PC-9 (cell line): ENCODE measurements around the gene AK3. TPM values are rescaled to one million over a fixed set of nuclear protein-coding genes. Genes with fewer than 3 reads are reported as not detected.

Experiments
- Bru-seq: library from RNA; stranded (reverse); fragments of 400-500 nt; gene quantifications from one replicate; lab custom pipeline; 2021; lab: Mats Ljungman, UMichigan
- BruChase-seq, 2 experiments: library from RNA; stranded (reverse); fragments of 400-500 nt; gene quantifications; one replicate each; lab custom pipeline; 2021; lab: Mats Ljungman, UMichigan
- BruUV-seq: library from RNA; stranded (reverse); fragments of 400-500 nt; replicated peaks from 2 replicates; lab custom pipeline; 2021; lab: Mats Ljungman, UMichigan
- CTCF ChIA-PET: fragments of 300-600 bp; sonication (Branson Sonifier 250); formaldehyde crosslinking; loops from one replicate; lab custom pipeline; 2022; ENCODE audit warnings: antibody characterized with exemption; lab: Charles Lee
- POLR2A ChIA-PET: fragments of 300-600 bp; sonication (Branson Sonifier 250); formaldehyde crosslinking; loops from one replicate; lab custom pipeline; 2022; ENCODE audit warnings: antibody characterized with exemption; ENCODE audit not compliant: unreplicated experiment; lab: Charles Lee
- DNase-seq, 2 experiments: peaks; one replicate each; pipeline versions ENCODE4 v3.0.0 to v3.0.0-alpha.2; 2015 to 2022; ENCODE audit warnings: mixed read lengths in 1 of 2
- H2AFZ ChIP-seq: fragments of 200-600 bp; sonication (generic); 2 replicates; pipeline ENCODE4 v1.8.1; 2017; ENCODE audit warnings: antibody characterized with exemption
- H3F3A ChIP-seq: fragments of 200-600 bp; sonication (generic); 2 replicates; pipeline ENCODE4 v1.8.1; 2017; ENCODE audit warnings: antibody characterized with exemption, mild to moderate bottlenecking, low read depth; ENCODE audit not compliant: insufficient read depth
- H3K27ac ChIP-seq: fragments of 200-600 bp; sonication (generic); 2 replicates; pipeline ENCODE4 v1.6.1; 2016; ENCODE audit warnings: mixed run types
- H3K27me3 ChIP-seq: fragments of 200-600 bp; sonication (generic); 2 replicates; pipeline ENCODE4 v1.6.1; 2016; ENCODE audit warnings: low read depth, mixed run types; ENCODE audit not compliant: insufficient read depth
- H3K36me3 ChIP-seq: fragments of 200-600 bp; sonication (generic); 2 replicates; pipeline ENCODE4 v1.6.1; 2016; ENCODE audit warnings: low read depth, mixed run types
- H3K4me1 ChIP-seq: fragments of 200-600 bp; sonication (generic); replicated peaks from 2 replicates; pipeline ENCODE4 v1.6.1; 2016; ENCODE audit warnings: mixed run types; ENCODE audit not compliant: insufficient read depth
- H3K4me2 ChIP-seq: fragments of 200-600 bp; sonication (generic); 2 replicates; pipeline ENCODE4 v1.6.1; 2017; ENCODE audit warnings: mixed run types
- H3K4me3 ChIP-seq: fragments of 200-600 bp; sonication (generic); 2 replicates; pipeline ENCODE4 v1.6.1; 2016; ENCODE audit warnings: mixed run types
- H3K79me2 ChIP-seq: fragments of 200-600 bp; sonication (generic); 2 replicates; pipeline ENCODE4 v1.6.1; 2017; ENCODE audit warnings: low read depth, mixed run types
- H3K9me2 ChIP-seq: fragments of 200-600 bp; sonication (generic); 2 replicates; pipeline ENCODE4 v1.8.1; 2017; ENCODE audit warnings: mild to moderate bottlenecking; ENCODE audit not compliant: insufficient read depth
- H3K9me3 ChIP-seq: fragments of 200-600 bp; sonication (generic); 2 replicates; pipeline ENCODE4 v1.8.1; 2016; ENCODE audit warnings: low read depth; ENCODE audit not compliant: insufficient read depth
- H4K20me1 ChIP-seq: fragments of 200-600 bp; sonication (generic); 2 replicates; pipeline ENCODE4 v1.8.1; 2017; ENCODE audit not compliant: insufficient read depth
- CTCF ChIP-seq: fragments of 200-600 bp; sonication (generic); conservative IDR thresholded peaks from 2 replicates; pipeline ENCODE4 v1.6.1; 2017; ENCODE audit warnings: mixed run types, antibody characterized with exemption, mild to moderate bottlenecking, moderate library complexity
- EZH2 ChIP-seq: fragments of 200-600 bp; sonication (generic); IDR thresholded peaks from 2 replicates; pipeline ENCODE4 v1.8.0; 2017; ENCODE audit warnings: antibody characterized with exemption, low read depth
- intact Hi-C: fragments of 100-400 bp; cut with micrococcal nuclease; formaldehyde crosslinking; loops from one replicate; pipeline ENCODE4 v1.10.0; 2022; ENCODE audit not compliant: unreplicated experiment
- long read RNA-seq: library from polyadenylated mRNA; stranded (forward); transcript quantifications from one replicate; pipeline ENCODE4 v2.0.0, GENCODE V29; 2022
- total RNA-seq: library from RNA; stranded (reverse); gene quantifications from 2 replicates; pipeline ENCODE4 v1.2.3, GENCODE V29; 2021

The AK3 gene
- total RNA-seq: 34.0 and 36.2 TPM in 2 replicates
- Bru-seq, nascent RNA: percentile 73 among the genes with signal in this experiment
- percentile 86 among the genes with signal in this experiment for BruChase-seq, experiment 1, labeled RNA remaining after a 2-hour chase
- percentile 86 among the genes with signal in this experiment for BruChase-seq, experiment 2, labeled RNA remaining after a 6-hour chase
- long read RNA-seq, transcript AK3-202 (5 exons, 2,736 nt): major isoform, 63 of 71 reads
- long read RNA-seq, partial matches to known transcripts: 1 of 71 reads
- long read RNA-seq, other reads (novel, unspliced or antisense): 7 of 71 reads

DNA sequence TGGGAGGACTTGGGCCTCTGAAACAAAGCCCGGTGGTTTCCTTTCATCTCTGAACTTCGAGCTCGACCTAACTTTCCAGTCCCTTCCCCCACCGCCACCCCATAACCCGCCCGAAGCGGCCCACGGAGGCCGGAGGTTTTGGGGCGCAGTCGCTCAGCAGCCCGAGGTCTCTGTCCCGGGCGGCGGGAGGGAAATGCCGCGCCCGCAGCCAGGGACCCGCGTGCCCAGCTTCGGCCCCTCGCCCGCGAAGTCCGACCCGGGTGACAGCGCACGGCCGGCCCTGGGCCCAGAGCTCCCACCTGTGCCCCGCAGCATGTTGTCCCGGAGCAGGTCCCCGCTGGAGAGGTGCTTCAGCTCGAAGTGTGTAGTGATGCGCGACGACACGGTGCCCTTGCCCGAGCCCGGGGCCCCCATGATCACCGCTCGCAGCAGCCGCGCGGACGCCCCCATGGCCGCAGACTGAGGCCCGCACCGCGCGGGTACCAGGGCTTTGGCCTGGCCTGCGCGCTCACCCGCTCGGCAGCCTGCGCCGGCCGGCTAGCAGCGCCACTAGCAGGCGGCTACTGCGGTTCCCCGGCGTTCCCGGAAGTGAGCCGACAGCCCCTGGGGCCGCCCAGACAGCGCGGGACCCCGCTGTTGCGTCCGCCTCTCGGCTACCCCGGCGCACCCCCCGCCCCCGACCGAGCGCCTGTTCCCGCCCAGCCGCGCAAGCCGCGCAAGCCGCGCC is at the start of gene AK3:
AK3 (minus strand) TSS at position 565 of the 727 bp plus-strand sequence; CDS start at position 450, 115 bp downstream.
- Histone ChIP-seq H3K9me3 (no peaks in the 10 kb centered on the region), H3F3A (0 out of 2 replicates have a peak, but pooled peaks cover 6% of the 10 kb centered on the region), H3K4me1 (peaks cover 16% of the 10 kb centered on the region), H4K20me1 (no peaks in the 10 kb centered on the region), H3K27me3 (no peaks in the 10 kb centered on the region), H3K79me2 (peaks cover 42% of the 10 kb centered on the region), H3K27ac (peak within 1 kb of the TSS; percentile 49), H3K36me3 (no peaks in the 10 kb centered on the region), H3K4me2 (peak within 1 kb of the TSS; percentile 85), H2AFZ (peak within 1 kb of the TSS; percentile 95), H3K4me3 (peak within 1 kb of the TSS; percentile 73), H3K9me2 (no peaks in the 10 kb centered on the region)
- ChIA-PET CTCF (interaction anchor here (0.6 kb wide), 1 partner anchor 223 kb away, joined by 14 read pairs; no protein-coding TSS in a partner anchor), POLR2A (interaction anchor here (0.6 to 0.7 kb wide), 3 partner anchors 75 to 1258 kb away, joined by 3 to 4 read pairs (median 4); no protein-coding TSS in a partner anchor)
- DNase-seq: peak; percentile 63 to 84
- intact Hi-C loops: loop anchor here (2.0 to 10.0 kb wide), 2 partner anchors 78 to 356 kb away; partner anchors contain the start of gene PLPP6
- BruUV-seq: no TSS peak
- TF ChIP-seq EZH2 (no peak), CTCF (no peak)

- intact Hi-C loops: no loop called here
- no peak for TF ChIP-seq CTCF
- no peak for TF ChIP-seq EZH2
- H4K20me1 ChIP-seq: 0 out of 2 replicates have a peak, but pooled peaks cover 1% of the 10 kb centered on the region
- no peak for DNase-seq
- no peaks in the 10 kb centered on the region for H3F3A ChIP-seq
- no peak overlapping the region for H3K4me2 ChIP-seq
- H3K9me3 ChIP-seq: no peaks in the 10 kb centered on the region
- peaks cover 5% of the 10 kb centered on the region for H3K79me2 ChIP-seq
- no peaks in the 10 kb centered on the region for H3K4me1 ChIP-seq
- no peak overlapping the region for H3K4me3 ChIP-seq
- H3K27ac ChIP-seq: no peak overlapping the region
- no peaks in the 10 kb centered on the region for H3K27me3 ChIP-seq
- ChIA-PET CTCF (no interaction called here), POLR2A (no interaction called here)
- BruUV-seq: no TSS peak
- H3K9me2 ChIP-seq: no peaks in the 10 kb centered on the region
- no peaks in the 10 kb centered on the region for H3K36me3 ChIP-seq
- H2AFZ ChIP-seq: no peak overlapping the region
Measured at GRCh38 chr9:4788703-4789102, 47.7 kb upstream of the AK3 start.

DNA sequence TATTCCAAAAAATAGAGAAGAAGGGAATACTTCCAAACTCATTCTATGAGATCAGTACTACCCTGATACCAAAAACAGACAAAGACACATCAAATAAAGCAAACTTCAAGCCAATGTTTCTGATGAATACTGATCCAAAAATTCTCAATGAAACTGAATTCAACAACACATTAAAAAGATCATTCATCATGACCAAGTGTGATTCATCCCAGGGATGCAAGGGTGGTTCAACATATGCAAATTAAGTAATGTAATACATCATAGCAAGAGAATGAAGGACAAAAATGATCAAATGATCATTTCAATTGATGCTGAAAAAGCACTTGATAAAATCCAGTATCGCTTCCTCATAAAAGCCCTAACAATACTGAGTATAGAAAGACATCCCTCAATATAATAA is 46.9 kb upstream of the AK3 start:
- no peaks in the 10 kb centered on the region for H3K9me3 ChIP-seq
- H3K4me1 ChIP-seq: no peaks in the 10 kb centered on the region
- ChIA-PET POLR2A (no interaction called here), CTCF (no interaction called here)
- H3K4me2 ChIP-seq: no peak overlapping the region
- H3F3A ChIP-seq: no peaks in the 10 kb centered on the region
- H3K9me2 ChIP-seq: no peaks in the 10 kb centered on the region
- no peak overlapping the region for H3K27ac ChIP-seq
- intact Hi-C loops: no loop called here
- no peaks in the 10 kb centered on the region for H3K36me3 ChIP-seq
- H3K4me3 ChIP-seq: no peak overlapping the region
- TF ChIP-seq EZH2 (no peak), CTCF (no peak)
- BruUV-seq: no TSS peak
- H3K79me2 ChIP-seq: no peaks in the 10 kb centered on the region
- H2AFZ ChIP-seq: no peak overlapping the region
- no peaks in the 10 kb centered on the region for H4K20me1 ChIP-seq
- H3K27me3 ChIP-seq: no peaks in the 10 kb centered on the region
- no peak for DNase-seq
